ENCODE data around the gene FUT9. TPM values are rescaled to one million over a fixed set of nuclear protein-coding genes. Genes with fewer than 3 reads are reported as not detected.

FUT9 gene
- total and polyA plus RNA-seq, 2 of the 8 experiments (the other 6 are each of a cell fraction or from before 2014, with no cell fraction given), result 0.85 to 4.9 TPM

- Histone ChIP-seq H3K79me2 (ENCODE audit: control insufficient read depth in 1 of 2, insufficient read depth in 2 of 2, low read length in 2 of 2) (no peaks in the 10 kb centered on the region), H3K23me2 (ENCODE audit: low read depth, low read length) (no peaks in the 10 kb centered on the region), H3K9ac (replicated peaks in 1 of 4; ENCODE audit: extremely low read depth in 1 of 4, low read depth in 3 of 4, low read length in 3 of 4) (no peak overlapping the region), H3K18ac (ENCODE audit: extremely low read depth, low read length) (no peak overlapping the region), H2AFZ (ENCODE audit: low read length) (no peak overlapping the region), H3K4me1 (replicated peaks in 1 of 4; ENCODE audit: control insufficient read depth in 3 of 4, insufficient read depth in 4 of 4, low read length in 3 of 4) (no peaks in the 10 kb centered on the region), H3K27ac (ENCODE audit: low read depth, low read length) (no peak overlapping the region), H4K8ac (ENCODE audit: extremely low read depth, insufficient read depth, low read length) (no peak overlapping the region), H3K36me3 (ENCODE audit: control insufficient read depth in 2 of 4, insufficient read depth in 4 of 4, low read length in 3 of 4) (no peaks in the 10 kb centered on the region), H2BK120ac (replicated peaks; ENCODE audit: low read depth, low read length) (no peak overlapping the region), H2BK5ac (ENCODE audit: low read depth, low read length) (no peak overlapping the region), H3K56ac (replicated peaks; ENCODE audit: insufficient read length, low read depth, low read length) (no peak overlapping the region), H4K5ac (ENCODE audit: insufficient read length, low read depth, low read length) (no peak overlapping the region), H3K79me1 (ENCODE audit: low read depth, low read length) (no peaks in the 10 kb centered on the region), H4K20me1 (replicated peaks in 1 of 2; ENCODE audit: control insufficient read depth in 1 of 2, insufficient read depth in 2 of 2, low read length in 2 of 2) (no peaks in the 10 kb centered on the region), H2BK20ac (ENCODE audit: low read length) (no peak overlapping the region), H3K4me2 (ENCODE audit: insufficient read depth in 1 of 2, low read depth in 2 of 2, low read length in 2 of 2) (no peak overlapping the region), H3K4ac (replicated peaks; ENCODE audit: insufficient read length, low read depth, low read length) (no peak overlapping the region), H3K23ac (ENCODE audit: insufficient read length) (no peak overlapping the region), H2AK5ac (ENCODE audit: low read depth, low read length) (no peak overlapping the region), H2BK15ac (ENCODE audit: low read length) (no peak overlapping the region), H4K91ac (replicated peaks; ENCODE audit: insufficient read length, low read length) (no peak overlapping the region), H3K4me3 (ENCODE audit: extremely low read depth in 1 of 4, insufficient read depth in 2 of 4, low read depth in 3 of 4, low read length in 4 of 4) (no peak overlapping the region), H3K14ac (ENCODE audit: insufficient read length) (no peak overlapping the region), H3K27me3 (replicated peaks in 1 of 4; ENCODE audit: control insufficient read depth in 3 of 4, extremely low read depth in 1 of 4, insufficient read depth in 3 of 4, low read length in 3 of 4) (no peaks in the 10 kb centered on the region), H2BK12ac (ENCODE audit: low read depth, low read length) (no peak overlapping the region), H3K9me3 (ENCODE audit: insufficient read depth in 2 of 2, low read depth in 1 of 2, low read length in 1 of 2) (peaks cover 9 to 15% of the 10 kb centered on the region in 2 experiments; a peak in 3 of 4 replicates)
- ChIA-PET POLR2A (ENCODE audit: partially characterized antibody) (no interaction called here), CTCF (ENCODE audit: partially characterized antibody) (interaction anchor here (0.6 kb wide), 1 partner anchor 1008 kb away, joined by 3 read pairs; no protein-coding TSS in a partner anchor)
- 83% methylated on average over 4 of the region's 4 CpGs; no CpG with 5 or more reads in 1 of the 2 experiments for WGBS, 2 experiments (ENCODE audit: extremely low coverage in 1 of 2, insufficient coverage in 1 of 2, insufficient read length in 1 of 2, insufficient replicate concordance in 2 of 2, low coverage in 1 of 2, low lambda C conversion rate in 2 of 2, missing lambda C conversion rate in 1 of 2)
- FAIRE-seq (no peak), DNase-seq (ENCODE audit: low read depth in 1 of 2, low spot score in 2 of 2) (no peak)
- no peak for TF ChIP-seq FOSL1 (IDR thresholded peaks at IDR 0.05; ENCODE audit: insufficient read depth, low read depth, low read length)
- no peak for TF ChIP-seq HDAC6 (IDR thresholded peaks at IDR 0.05; ENCODE audit: low read depth, low read length)
- TF ChIP-seq CEBPB (IDR thresholded peaks at IDR 0.05; ENCODE audit: low read depth, low read length), result no peak
These were observed 21.6 kb upstream of the FUT9 start for GRCh38 chr6:95994151-95994550.
